GM19239 (cell line): Measurements from ENCODE around the gene CD84.
"Not testable (repeated sequence)": the region's sequence is repeated elsewhere in the genome, so short reads cannot be mapped to it uniquely, and the experiment has no call there.

Experiments
- DNase-seq: peaks from one replicate; pipeline ENCODE4 v3.0.0; 2011; ENCODE audit warnings: low spot score; ENCODE audit not compliant: insufficient read length
- FAIRE-seq: peaks from 2 replicates; lab custom pipeline; 2011; peaks lifted over from hg19 to GRCh38; lab: Jason Lieb, UNC

CD84 gene

GRCh38 chr1:160612613-160613218 lies 33.4 kb upstream of the CD84 start:
- no peak for FAIRE-seq
- DNase-seq, result no peak

DNA sequence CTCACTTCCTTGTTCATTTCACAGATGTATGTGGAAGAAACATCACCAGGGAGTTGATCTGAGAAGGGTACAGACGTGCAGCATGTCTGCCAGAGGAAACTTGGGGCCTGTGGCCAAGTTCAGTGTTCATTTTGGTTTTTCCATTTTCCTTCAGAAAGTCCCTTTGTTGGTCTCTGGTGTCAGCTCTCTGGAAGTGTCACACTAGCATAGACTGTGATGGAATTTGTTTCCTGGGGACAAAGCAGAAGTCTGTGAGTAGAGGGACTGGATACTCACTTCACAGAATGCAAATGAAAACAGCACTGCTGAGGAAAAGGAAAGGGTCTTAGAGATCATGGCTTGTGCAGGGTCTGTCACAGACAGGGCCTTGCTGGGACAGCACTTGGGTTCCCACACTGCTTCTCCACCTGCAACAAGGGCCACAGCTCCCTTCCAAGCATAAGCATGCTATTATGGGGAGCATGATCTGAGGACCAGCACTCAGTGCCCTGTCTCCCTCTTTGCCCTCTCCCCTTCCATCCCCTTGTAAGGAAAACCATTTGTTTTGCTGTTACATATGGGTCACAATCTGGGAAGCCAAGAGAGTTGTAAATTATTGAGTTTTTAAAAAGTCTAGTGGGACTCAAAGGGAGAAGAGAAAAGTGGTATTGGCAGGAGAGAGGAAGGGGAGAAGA lies 31.4 kb upstream of the CD84 start:
- no peak for DNase-seq
- FAIRE-seq, result peak; percentile 57

GRCh38 chr1:160608941-160609340 lies 29.6 kb upstream of the CD84 start:
- FAIRE-seq, result no peak
- no peak for DNase-seq

DNA sequence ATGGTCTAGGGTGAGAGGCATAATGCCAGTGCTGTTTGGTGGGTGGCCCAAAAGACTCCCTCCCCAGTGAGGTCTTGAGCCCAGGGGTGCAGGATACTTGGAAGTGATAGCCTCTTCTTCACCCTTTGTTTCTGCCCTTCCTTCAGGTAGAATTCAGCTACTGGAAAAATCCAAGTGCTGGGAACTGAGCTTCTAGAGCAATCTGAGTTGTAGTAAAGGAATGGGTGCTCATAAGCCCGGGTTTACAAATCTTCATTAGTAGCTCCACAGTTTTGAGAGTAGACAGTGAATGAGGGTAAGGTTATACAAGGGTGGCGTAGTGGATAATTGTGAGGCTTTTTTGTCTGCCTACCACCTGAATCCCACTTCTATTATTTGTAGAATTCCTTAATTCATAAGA lies 29.2 kb upstream of the CD84 start:
- FAIRE-seq (no peak), DNase-seq (no peak)

DNA sequence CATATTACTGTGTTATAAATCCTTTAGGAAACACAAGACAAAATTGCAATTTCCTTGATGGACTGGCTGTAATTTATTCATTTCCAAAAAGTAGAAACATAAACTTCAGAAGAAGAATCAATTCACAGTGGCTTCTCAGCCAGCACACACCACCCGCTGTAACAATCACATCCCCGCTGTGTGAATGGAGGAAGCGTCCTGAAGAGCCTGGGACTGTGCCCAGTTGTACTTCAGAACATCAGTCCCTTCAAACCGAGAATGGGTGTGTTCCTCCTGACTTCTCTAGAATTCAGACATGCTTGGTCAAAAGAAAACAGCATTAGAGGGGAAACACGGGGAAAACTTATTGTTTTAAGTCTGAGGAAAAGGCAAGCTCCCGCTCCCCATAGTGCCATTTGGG lies 28.8 kb upstream of the CD84 start:
- DNase-seq (no peak), FAIRE-seq (peak; percentile 23)

GRCh38 chr1:160607672-160608032 lies 28.4 kb upstream of the CD84 start:
- DNase-seq (no peak), FAIRE-seq (peak; percentile 14)

GRCh38 chr1:160607011-160607671 lies 27.8 kb upstream of the CD84 start:
- DNase-seq, result no peak
- FAIRE-seq, result peak; percentile 100

- DNase-seq (no peak), FAIRE-seq (no peak)
Observed at GRCh38 chr1:160606611-160607010, 27.3 kb upstream of the CD84 start.

- DNase-seq (no peak), FAIRE-seq (peak; percentile 90)
Observed at GRCh38 chr1:160605792-160606479, 26.6 kb upstream of the CD84 start.

DNA sequence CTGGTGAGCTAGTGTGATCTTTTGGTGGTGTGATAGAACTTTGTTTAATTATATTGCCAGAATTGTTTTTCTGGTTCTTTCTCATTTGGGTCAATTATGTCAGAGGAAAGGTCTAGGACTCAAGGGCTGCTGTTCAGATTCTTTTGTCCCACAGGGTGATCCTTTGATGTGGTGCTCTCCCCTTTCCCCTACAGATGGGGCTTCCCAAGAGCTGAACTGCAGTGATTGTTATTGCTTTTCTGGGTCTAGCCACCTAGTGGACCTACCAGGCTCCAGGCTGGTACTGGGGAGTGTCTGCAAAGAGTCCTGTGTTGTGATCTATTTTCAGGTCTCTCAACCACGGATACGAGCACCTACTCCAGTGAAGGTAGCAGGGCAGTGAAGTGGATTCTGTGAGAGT lies 25.9 kb upstream of the CD84 start:
- no peak for FAIRE-seq

DNA sequence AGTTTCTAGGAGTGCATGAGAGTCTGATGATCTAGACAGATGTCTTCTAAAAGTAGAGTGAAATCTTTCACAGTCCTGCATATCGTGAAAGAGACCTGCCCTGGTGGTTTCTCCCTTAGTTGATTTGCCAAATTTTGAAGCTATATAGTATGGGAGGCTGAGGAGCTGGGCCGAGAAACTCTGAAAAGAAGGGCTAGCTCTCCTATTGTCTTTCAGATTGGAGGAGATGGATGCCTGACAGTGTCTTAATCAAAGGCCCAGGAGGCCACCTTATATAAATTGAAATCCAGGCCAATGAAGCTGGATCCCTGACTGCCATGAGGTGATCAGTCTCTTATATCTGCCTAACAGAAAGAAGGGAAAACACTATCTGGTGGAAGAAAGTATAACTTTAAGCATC lies 18.4 kb upstream of the CD84 start:
- FAIRE-seq (no peak), DNase-seq (no peak)

More for the DNA sequence above, 25.9 kb upstream of the CD84 start:
- no peak for DNase-seq

DNA sequence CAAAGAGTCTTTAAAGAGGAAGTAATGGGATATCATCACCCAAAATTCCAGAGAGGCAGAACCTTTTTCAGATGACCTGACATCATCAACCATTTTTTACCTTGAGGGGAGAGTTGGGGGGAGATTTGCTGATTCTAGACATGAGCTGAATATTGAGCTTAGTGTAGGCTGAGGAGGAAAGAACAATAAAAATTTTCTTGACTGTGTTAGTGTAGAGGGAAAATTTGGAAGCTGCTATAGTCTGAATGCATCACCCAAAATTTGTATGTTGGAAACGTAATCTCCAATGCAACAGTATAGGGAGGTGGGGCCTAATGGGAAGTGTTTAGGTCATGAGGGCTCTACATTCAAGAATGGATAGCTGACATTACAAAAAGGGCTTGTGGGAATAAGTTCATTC lies 17.8 kb upstream of the CD84 start:
- FAIRE-seq (no peak), DNase-seq (no peak)

GRCh38 chr1:160590488-160590887 lies 11.2 kb upstream of the CD84 start:
- FAIRE-seq (no peak), DNase-seq (no peak)

DNA sequence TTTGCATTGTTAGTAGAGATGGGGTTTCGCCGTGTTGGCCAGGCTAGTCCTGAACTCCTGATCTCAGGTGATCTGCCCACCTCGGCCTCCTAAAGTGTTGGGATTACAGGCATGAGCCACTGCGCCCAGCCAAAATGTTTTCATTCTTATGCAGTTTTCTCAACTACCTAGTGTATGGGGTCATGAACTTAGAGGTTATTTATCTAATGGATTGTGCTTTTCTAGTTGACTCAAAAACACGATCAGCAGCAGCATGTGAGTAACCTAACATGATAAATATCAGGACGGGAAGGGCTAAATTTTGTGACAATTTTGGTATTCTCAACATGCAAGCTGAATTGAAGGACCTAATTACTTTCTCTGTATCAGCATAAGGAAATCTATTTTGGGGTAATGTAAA lies 9.2 kb upstream of the CD84 start:
- DNase-seq, result no peak
- peak; percentile 28 for FAIRE-seq

DNA sequence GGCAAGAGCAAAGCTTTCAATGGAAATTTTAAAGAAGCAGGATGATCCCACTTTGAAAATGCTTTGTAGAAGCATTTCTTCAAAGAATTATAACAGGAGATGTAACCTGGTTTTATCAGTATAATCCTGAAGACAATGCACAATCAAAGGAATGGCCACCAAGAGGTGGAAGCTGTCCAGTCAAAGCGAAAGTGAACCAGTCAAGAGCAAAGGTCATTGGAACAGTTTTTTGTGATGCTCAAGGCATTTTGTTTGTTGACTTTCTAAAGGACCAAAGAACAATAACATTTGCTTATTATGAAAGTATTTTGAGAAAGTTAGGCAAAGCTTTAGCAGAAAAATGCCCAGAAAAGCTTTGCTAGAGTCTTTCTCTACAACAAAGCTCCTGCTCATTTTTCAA lies 5.5 kb upstream of the CD84 start:
- DNase-seq, result no peak
- peak; percentile 92 for FAIRE-seq

- not testable (repeated sequence) for FAIRE-seq, DNase-seq
Observed at GRCh38 chr1:160582976-160583375, 3.7 kb upstream of the CD84 start.

- DNase-seq (no peak), FAIRE-seq (no peak)
Observed at GRCh38 chr1:160581961-160582360, 2.7 kb upstream of the CD84 start.

DNA sequence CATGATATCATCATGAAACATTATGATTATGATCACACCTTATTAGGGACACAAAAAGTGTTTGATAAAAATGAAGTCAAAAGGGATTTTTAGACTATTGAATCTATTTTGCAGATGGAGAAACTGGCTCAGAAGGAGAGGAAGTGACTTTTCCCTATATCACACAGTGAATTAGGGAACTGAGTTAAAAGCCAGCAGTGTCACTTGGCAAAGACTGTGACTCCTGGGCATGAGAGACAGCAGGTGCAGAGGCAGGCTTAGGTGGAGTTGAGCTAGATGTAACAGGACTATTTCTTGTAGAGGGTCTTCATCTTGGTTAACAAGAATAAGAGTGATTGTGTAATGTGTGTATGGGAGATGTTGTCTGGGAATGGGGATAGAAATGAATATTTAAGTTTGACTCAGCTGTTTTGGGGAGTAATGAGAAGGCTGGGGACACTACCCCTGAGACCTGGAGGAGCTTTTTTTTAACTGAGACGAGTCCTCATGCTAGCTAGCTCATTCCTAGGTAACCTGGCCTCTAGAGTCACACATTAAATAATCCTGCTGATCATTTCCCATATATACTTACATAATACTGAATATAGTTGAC lies 1.0 kb upstream of the CD84 start:
- DNase-seq (no peak), FAIRE-seq (peak; percentile 78)

DNA sequence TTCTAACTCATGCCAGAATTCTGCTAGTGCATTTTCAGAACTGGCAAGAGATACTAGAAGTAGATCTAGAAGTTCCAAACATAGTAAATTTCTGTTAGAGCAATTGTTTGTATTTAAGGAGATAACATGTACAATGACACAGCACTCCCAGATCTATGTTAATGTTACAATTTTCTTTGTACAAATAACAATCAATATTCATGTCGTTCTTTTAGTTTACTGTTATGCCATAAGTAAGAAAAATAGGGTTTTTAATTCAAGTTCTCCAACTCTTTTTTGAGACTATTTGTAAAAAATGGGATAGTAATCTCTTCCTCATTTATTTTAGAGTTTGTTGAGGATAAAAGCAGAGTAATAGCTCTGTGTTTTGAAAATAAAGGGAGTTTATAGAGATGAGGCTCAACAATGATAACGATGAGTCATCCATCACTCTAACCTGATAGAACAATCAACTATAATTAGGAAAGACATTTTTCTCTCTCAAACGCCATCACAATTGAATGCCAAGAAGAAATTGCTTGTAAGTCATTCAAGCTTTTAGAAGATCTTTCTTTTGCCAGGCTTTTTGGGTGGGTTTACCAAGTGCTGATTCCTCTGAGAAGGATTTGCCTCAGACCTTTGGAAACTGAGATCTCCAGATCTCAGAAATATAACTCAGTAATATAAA lies 638 bp downstream of the CD84 start:
- no peak for DNase-seq
- FAIRE-seq, result no peak

- FAIRE-seq, result no peak
- DNase-seq, result no peak
Observed at GRCh38 chr1:160578175-160578524, 1.1 kb downstream of the CD84 start.
